ENCODE measurements around the gene RBM38. TPM values are rescaled to one million over a fixed set of nuclear protein-coding genes. Genes with fewer than 3 reads are reported as not detected.

RBM38 gene
- total and polyA plus RNA-seq, 10 of the 15 experiments (the other 5 are each of a cell fraction or from before 2014, with no cell fraction given) = 0.32 to 118 (median 25.2) TPM

GRCh38 chr20:57342829-57343228, 48.4 kb upstream of the RBM38 start:
- H3K4me2 ChIP-seq (ENCODE audit: control insufficient read depth, insufficient read depth) = no peak overlapping the region
- POLR2A ChIA-PET = no interaction called here
- in situ Hi-C loops (cut with MboI) = loop anchor here (5.0 kb wide), 2 partner anchors 256 to 791 kb away; no protein-coding TSS in a partner anchor
- no peaks in the 10 kb centered on the region for H4K20me1 ChIP-seq (ENCODE audit: control insufficient read depth, insufficient read depth)
- TF ChIP-seq IKZF1 (conservative IDR thresholded peaks at IDR 0.05) = no peak
- TF ChIP-seq CREB1 (IDR thresholded peaks at IDR 0.05; ENCODE audit: low read depth) = no peak
- no peak for TF ChIP-seq NFYB (IDR thresholded peaks at IDR 0.05; ENCODE audit: insufficient read depth, low read depth, low read length)
- H3K27ac ChIP-seq (ENCODE audit: control insufficient read depth, insufficient read depth) = no peak overlapping the region
- H2AFZ ChIP-seq (ENCODE audit: control insufficient read depth, low read depth, low read length) = no peak overlapping the region
- no peak overlapping the region for H3K9ac ChIP-seq (ENCODE audit: control insufficient read depth, insufficient read depth, low read length)
- H3K27me3 ChIP-seq (replicated peaks in 1 of 2; ENCODE audit: control insufficient read depth in 2 of 2, insufficient read depth in 2 of 2, low read length in 1 of 2) = 0 out of 4 replicates have a peak, but pooled peaks cover 0 to 3% of the 10 kb centered on the region in 2 experiments
- no peak for DNase-seq (ENCODE audit: low read depth, low spot score)
- intact Hi-C loops (cut with micrococcal nuclease; ENCODE audit: unreplicated experiment) = no loop called here
- no peak for ATAC-seq
- no peaks in the 10 kb centered on the region for H3K79me2 ChIP-seq (ENCODE audit: control insufficient read depth, insufficient read depth, low read length)
- no TSS peak for BruUV-seq (replicated peaks)
- no peak overlapping the region for H3K4me3 ChIP-seq
- no peak for FAIRE-seq
- no peaks in the 10 kb centered on the region for H3K36me3 ChIP-seq (ENCODE audit: control insufficient read depth in 2 of 2, insufficient read depth in 2 of 2, low read length in 1 of 2)
- CTCF ChIA-PET = interaction anchor here (1.2 to 1.4 kb wide), 3 partner anchors 10 to 253 kb away, joined by 3 to 5 read pairs (median 4); no protein-coding TSS in a partner anchor
- RAD21 ChIA-PET (ENCODE audit: unreplicated experiment) = no interaction called here
- no peaks in the 10 kb centered on the region for H3K9me3 ChIP-seq (replicated peaks; ENCODE audit: control insufficient read depth, insufficient read depth, low read length)
- SMC1A ChIA-PET (ENCODE audit: uncharacterized antibody, unreplicated experiment) = no interaction called here
- 2% methylated on average over 2 of the region's 2 CpGs for WGBS (ENCODE audit: insufficient coverage, insufficient replicate concordance, low lambda C conversion rate, missing lambda C conversion rate)
- H3K4me1 ChIP-seq (ENCODE audit: control insufficient read depth, insufficient read depth, low read length) = no peaks in the 10 kb centered on the region

- H3K36me3 ChIP-seq (ENCODE audit: control insufficient read depth in 2 of 2, insufficient read depth in 2 of 2, low read length in 1 of 2) = no peaks in the 10 kb centered on the region
- SMC1A ChIA-PET (ENCODE audit: uncharacterized antibody, unreplicated experiment) = interaction anchor here (0.8 to 2.2 kb wide), 6 partner anchors 11 to 796 kb away, joined by 3 to 12 read pairs (median 7); no protein-coding TSS in a partner anchor
- no peak for TF ChIP-seq CHD1 (IDR thresholded peaks at IDR 0.05; ENCODE audit: low read depth, low read length)
- peak; percentile 86 for TF ChIP-seq RAD21 (IDR thresholded peaks at IDR 0.05; ENCODE audit: insufficient read depth, low read depth, low read length)
- TF ChIP-seq SMC3 (IDR thresholded peaks at IDR 0.05; ENCODE audit: borderline replicate concordance, low read length) = peak; percentile 84
- peak; percentile 71 to 81 (median 77) for TF ChIP-seq CTCF (IDR thresholded peaks at IDR 0.05 in 2 of 3, conservative IDR thresholded peaks at IDR 0.05 in 1 of 3; ENCODE audit: control insufficient read depth in 2 of 3, extremely low read depth in 1 of 3, insufficient read depth in 1 of 3, low read depth in 3 of 3, low read length in 3 of 3)
- intact Hi-C loops (cut with micrococcal nuclease; ENCODE audit: unreplicated experiment) = loop anchor here (1.0 kb wide), 2 partner anchors 257 to 796 kb away; no protein-coding TSS in a partner anchor
- H3K4me1 ChIP-seq (ENCODE audit: control insufficient read depth, insufficient read depth, low read length) = no peaks in the 10 kb centered on the region
- peaks cover 5% of the 10 kb centered on the region for H3K79me2 ChIP-seq (ENCODE audit: control insufficient read depth, insufficient read depth, low read length)
- DNase-seq (ENCODE audit: low read depth, low spot score) (no peak), ATAC-seq (peak; percentile 72), FAIRE-seq (peak; percentile 88)
- RAD21 ChIA-PET (ENCODE audit: unreplicated experiment) = interaction anchor here (1.4 to 1.9 kb wide), 4 partner anchors 14 to 256 kb away, joined by 3 to 8 read pairs (median 6); no protein-coding TSS in a partner anchor
- no peak overlapping the region for H3K4me2 ChIP-seq (ENCODE audit: control insufficient read depth, insufficient read depth)
- no TSS peak for BruUV-seq (replicated peaks)
- H3K27me3 ChIP-seq (replicated peaks in 1 of 2; ENCODE audit: control insufficient read depth in 2 of 2, insufficient read depth in 2 of 2, low read length in 1 of 2) = no peaks in the 10 kb centered on the region
- in situ Hi-C loops (cut with MboI) = no loop called here
- no peak overlapping the region for H2AFZ ChIP-seq (ENCODE audit: control insufficient read depth, low read depth, low read length)
- H3K4me3 ChIP-seq = no peak overlapping the region
- H3K9ac ChIP-seq (ENCODE audit: control insufficient read depth, insufficient read depth, low read length) = no peak overlapping the region
- no peaks in the 10 kb centered on the region for H3K9me3 ChIP-seq (replicated peaks; ENCODE audit: control insufficient read depth, insufficient read depth, low read length)
- POLR2A ChIA-PET = no interaction called here
- WGBS (ENCODE audit: insufficient coverage, insufficient replicate concordance, low lambda C conversion rate, missing lambda C conversion rate) = 1% methylated on average over 4 of the region's 4 CpGs
- H4K20me1 ChIP-seq (ENCODE audit: control insufficient read depth, insufficient read depth) = no peaks in the 10 kb centered on the region
- H3K27ac ChIP-seq (ENCODE audit: control insufficient read depth, insufficient read depth) = no peak overlapping the region
- CTCF ChIA-PET = interaction anchor here (0.6 to 3.4 kb wide), 26 partner anchors 9 to 974 kb away, joined by 3 to 21 read pairs (median 4); no protein-coding TSS in a partner anchor
These were observed 44.7 kb upstream of the RBM38 start for GRCh38 chr20:57346477-57346876.

All from GM12878 (cell line).